Adrenal gland (tissue), 5 donors: ENCODE results near the gene ZNF888.

ENCODE experiments used
- POLR2A ChIP-seq, 2 donors: fragments of 450-650 bp; IDR thresholded peaks; one replicate each; pipeline ENCODE4 v1.6.1; 2017; ENCODE audit warnings: antibody characterized with exemption in 2 of 2, mild to moderate bottlenecking in 2 of 2, moderate library complexity in 1 of 2
- TF ChIP-seq, protein P1 (sequence below), 6 experiments: fragments of 450-650 bp in 4 of 6; fragments of 200-600 bp in 2 of 6; sonication (generic) in 1 of 6; IDR thresholded peaks; 1 replicate in 5 of 6; 2 replicates in 1 of 6; pipeline versions ENCODE4 v1.5.1 to v1.8.0; 2016 to 2021; ENCODE audit warnings: antibody characterized with exemption in 6 of 6, mild to moderate bottlenecking in 2 of 6, moderate library complexity in 1 of 6
- donor health status: DM: no; HTN: no; CAD: no.

DNA sequence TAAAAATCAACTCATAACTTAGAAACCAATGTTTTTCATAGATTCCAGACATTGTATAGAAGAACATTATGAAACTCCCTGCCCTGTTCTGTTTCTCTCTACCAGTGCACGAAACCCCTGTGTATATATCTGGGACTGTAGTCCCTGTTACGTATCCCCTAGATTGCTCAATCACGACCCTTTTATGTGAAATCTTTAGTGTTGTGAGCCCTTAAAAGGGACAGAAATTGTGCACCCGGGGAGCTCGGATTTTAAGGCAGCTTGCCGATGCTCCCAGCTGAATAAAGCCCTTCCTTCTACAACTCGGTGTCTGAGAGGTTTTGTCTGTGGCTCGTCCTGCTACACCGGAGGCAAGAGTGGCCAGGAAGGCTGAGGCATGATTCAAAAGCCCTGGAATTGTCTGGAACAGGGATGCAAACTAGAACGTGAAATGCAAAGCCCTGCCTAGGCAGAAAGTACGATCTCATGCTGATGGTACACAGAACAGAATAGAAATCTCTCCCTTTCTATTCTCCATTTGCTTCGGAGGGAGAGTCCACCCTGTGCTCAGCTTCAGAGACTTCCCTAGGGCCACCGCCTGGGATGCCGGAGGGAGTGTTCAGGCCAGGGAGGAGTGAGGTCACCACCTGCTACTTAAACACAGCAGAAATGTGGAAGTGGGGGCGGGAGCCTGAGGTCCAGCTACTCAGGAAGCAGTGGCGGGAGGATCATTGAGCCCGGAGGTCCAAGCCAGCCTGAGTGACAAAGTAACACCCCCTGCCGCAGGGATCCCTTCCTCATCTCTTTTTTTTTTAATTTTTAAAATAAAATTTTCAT lies 758 bp upstream of the ZNF888 start:
- TF ChIP-seq POLR2A (IDR thresholded peaks at IDR 0.05) = no peak
- TF ChIP-seq, protein P1, sequence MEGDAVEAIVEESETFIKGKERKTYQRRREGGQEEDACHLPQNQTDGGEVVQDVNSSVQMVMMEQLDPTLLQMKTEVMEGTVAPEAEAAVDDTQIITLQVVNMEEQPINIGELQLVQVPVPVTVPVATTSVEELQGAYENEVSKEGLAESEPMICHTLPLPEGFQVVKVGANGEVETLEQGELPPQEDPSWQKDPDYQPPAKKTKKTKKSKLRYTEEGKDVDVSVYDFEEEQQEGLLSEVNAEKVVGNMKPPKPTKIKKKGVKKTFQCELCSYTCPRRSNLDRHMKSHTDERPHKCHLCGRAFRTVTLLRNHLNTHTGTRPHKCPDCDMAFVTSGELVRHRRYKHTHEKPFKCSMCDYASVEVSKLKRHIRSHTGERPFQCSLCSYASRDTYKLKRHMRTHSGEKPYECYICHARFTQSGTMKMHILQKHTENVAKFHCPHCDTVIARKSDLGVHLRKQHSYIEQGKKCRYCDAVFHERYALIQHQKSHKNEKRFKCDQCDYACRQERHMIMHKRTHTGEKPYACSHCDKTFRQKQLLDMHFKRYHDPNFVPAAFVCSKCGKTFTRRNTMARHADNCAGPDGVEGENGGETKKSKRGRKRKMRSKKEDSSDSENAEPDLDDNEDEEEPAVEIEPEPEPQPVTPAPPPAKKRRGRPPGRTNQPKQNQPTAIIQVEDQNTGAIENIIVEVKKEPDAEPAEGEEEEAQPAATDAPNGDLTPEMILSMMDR (IDR thresholded peaks at IDR 0.05) = no peak
